GM12865 (cell line): ENCODE measurements around the gene MAPT.

Experiments used
- DNase-seq: peaks from one replicate; pipeline ENCODE4 v3.0.0; 2010; ENCODE audit warnings: low read depth
- H3K4me3 ChIP-seq: 2 replicates; pipeline ENCODE4 v1.5.1; 2011; ENCODE audit warnings: mild to moderate bottlenecking, low read depth, low read length, control low read depth
- CTCF ChIP-seq: IDR thresholded peaks from 2 replicates; pipeline ENCODE4 v1.5.1; 2011; ENCODE audit warnings: low read length, control low read depth, low read depth, inconsistent platforms; ENCODE audit not compliant: insufficient read depth; ENCODE audit errors: missing control alignments

MAPT gene

GRCh38 chr17:45948881-45949624, 54.7 kb downstream of the MAPT start:
- DNase-seq: peak; percentile 56
- TF ChIP-seq CTCF: peak; percentile 74
- no peak overlapping the region for H3K4me3 ChIP-seq

DNA sequence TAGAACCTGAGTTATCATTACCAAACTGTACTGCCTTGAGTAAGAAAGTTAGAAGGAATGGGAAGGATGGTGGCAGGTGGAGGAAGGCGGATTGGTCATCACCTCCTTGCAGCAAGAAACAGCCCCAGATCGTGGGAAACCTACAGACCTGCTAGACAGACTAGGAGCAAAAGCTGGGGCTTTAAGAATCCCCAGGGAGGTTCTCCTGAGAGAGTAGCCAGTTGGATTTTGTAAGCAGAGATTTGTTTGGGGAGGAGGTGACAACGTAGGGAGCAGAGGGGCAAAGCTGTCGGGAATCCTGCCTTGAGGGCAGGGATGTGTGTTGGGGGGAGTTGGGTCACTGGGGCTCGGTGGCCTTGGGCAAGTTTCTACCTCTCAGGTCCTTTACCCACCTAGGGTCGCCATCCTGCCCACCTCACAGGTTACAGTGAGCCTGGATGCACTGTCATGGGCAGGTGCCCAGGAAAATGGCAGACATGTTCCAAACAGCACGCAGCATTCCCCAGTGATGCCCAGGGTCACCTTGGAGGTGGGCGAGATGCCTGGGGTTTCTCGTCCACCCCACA, 55.5 kb downstream of the MAPT start:
- no peak for TF ChIP-seq CTCF
- DNase-seq: no peak
- H3K4me3 ChIP-seq: no peak overlapping the region

- no peak for TF ChIP-seq CTCF
- DNase-seq: no peak
- H3K4me3 ChIP-seq: no peak overlapping the region
Observed at GRCh38 chr17:45950888-45951287, 56.5 kb downstream of the MAPT start.

GRCh38 chr17:45951403-45951802, 57.0 kb downstream of the MAPT start:
- no peak overlapping the region for H3K4me3 ChIP-seq
- no peak for TF ChIP-seq CTCF
- no peak for DNase-seq

DNA sequence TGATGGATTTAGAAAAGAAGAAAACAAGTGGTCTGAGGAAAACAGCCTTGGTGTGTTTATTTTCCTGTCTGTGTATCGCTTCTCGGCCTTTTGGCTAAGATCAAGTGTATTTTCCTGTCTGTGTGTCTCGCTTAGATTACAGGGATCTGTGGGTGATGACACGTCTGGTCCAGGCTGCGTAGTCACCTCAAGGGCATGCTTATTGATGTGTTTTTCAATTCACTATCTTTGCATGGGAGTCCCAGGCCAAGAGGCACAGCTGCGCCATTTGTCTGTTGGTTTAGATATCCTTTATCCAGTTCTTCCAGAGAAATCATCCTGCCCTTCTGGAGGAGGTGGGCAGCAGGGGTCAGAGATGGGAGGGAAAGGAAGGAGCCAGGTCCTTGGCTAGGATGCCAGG, 57.6 kb downstream of the MAPT start:
- TF ChIP-seq CTCF: no peak
- DNase-seq: no peak
- H3K4me3 ChIP-seq: no peak overlapping the region

- DNase-seq: no peak
- no peak overlapping the region for H3K4me3 ChIP-seq
- TF ChIP-seq CTCF: no peak
Observed at GRCh38 chr17:45952814-45953320, 58.5 kb downstream of the MAPT start.

GRCh38 chr17:45953561-45953960, 59.2 kb downstream of the MAPT start:
- no peak overlapping the region for H3K4me3 ChIP-seq
- DNase-seq: no peak
- no peak for TF ChIP-seq CTCF
